HG03108 (cell line): Measurements from ENCODE around the gene TWF2.

Experiments
- ATAC-seq: cut with Tn5 transposase; IDR thresholded peaks from one replicate; pipeline ENCODE4 v1.9.1; 2021; ENCODE audit warnings: moderate library complexity; ENCODE audit not compliant: unreplicated experiment

TWF2 gene

GRCh38 chr3:52259035-52259434 is 20.1 kb upstream of the TWF2 start:
- ATAC-seq: no peak

DNA sequence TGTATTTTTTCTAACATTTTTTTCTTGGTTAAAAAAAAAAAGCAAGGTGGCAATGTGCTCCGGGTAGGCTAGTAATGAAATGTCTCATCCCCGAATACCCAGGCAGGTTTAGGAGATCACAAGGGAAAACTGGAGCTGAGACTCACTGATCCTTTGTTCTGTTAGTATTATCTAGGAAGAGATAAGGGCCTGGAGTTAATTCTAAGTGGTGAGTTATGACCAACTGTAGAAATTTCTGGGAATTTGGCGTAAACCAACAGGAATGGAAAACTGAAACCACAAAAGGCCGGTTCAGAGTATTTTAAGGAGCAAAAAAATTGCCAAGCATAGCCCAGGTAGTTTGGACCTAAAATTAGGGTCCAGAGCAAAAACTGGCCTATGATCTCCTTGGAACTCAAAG is 19.0 kb upstream of the TWF2 start:
- ATAC-seq: no peak

DNA sequence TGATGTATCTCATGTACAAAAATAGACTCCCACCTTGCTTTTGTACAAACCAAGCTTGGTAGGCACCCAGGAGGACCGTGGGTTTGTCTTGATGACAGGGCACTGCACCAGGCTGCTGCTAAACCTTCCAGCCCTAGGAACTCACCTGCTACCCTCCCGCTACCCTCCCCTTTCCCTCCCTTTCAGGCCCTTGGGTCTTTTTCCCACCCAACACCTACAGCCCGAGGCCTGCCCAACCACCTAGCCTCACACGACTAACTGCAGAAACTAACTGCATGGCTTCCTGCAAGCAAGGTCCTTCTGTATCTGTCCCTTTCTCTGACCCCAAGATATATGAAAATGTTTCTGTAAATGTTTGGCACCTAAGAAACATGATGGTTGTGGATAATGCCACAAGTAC is 17.7 kb upstream of the TWF2 start:
- no peak for ATAC-seq

DNA sequence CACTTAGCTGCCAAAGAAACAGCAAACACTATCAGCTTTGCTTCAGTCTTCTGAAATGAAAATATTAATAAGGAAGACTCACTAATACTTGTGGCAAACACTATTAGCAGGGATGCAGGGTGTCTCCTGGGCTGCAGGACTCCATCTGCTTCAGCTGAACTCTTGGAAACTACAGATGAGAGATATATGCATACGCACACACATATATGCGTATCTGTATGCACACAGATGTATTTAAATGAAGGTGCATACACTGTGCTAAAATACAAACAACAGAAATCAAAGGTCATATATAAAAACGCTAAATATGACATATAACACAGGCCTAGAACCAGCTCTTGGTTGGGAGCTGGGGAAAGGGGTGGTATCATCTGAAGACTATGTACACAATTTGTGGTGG is 17.2 kb upstream of the TWF2 start:
- no peak for ATAC-seq

- ATAC-seq: no peak
Observed at GRCh38 chr3:52254608-52255007, 15.7 kb upstream of the TWF2 start.

GRCh38 chr3:52253314-52254304 is 14.7 kb upstream of the TWF2 start:
- ATAC-seq: peak; percentile 87

GRCh38 chr3:52250122-52250521 is 11.2 kb upstream of the TWF2 start:
- no peak for ATAC-seq

- no peak for ATAC-seq
Observed at GRCh38 chr3:52249683-52250082, 10.7 kb upstream of the TWF2 start.

GRCh38 chr3:52248816-52249547 is 10.0 kb upstream of the TWF2 start:
- ATAC-seq: no peak

DNA sequence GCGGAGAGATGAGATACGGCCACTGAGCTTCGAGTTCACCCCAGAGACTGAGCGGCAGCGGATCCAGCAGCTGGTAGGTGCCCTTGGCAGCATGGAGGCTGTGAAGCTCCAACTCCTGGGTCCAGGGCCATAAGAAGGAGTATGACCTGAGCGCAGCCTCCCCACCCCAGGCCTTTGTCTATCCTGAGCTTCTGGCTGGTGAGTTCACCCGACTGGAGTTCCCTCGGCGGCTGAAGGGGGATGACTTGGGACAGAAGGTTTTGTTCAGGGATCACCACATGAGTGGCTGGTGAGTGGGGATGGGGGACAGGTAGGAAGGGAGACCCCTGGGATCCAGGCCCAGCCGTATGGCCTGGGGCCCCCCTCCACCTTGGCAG is 9.2 kb upstream of the TWF2 start:
- ATAC-seq: no peak

- no peak for ATAC-seq
Observed at GRCh38 chr3:52247409-52248164, 8.6 kb upstream of the TWF2 start.

DNA sequence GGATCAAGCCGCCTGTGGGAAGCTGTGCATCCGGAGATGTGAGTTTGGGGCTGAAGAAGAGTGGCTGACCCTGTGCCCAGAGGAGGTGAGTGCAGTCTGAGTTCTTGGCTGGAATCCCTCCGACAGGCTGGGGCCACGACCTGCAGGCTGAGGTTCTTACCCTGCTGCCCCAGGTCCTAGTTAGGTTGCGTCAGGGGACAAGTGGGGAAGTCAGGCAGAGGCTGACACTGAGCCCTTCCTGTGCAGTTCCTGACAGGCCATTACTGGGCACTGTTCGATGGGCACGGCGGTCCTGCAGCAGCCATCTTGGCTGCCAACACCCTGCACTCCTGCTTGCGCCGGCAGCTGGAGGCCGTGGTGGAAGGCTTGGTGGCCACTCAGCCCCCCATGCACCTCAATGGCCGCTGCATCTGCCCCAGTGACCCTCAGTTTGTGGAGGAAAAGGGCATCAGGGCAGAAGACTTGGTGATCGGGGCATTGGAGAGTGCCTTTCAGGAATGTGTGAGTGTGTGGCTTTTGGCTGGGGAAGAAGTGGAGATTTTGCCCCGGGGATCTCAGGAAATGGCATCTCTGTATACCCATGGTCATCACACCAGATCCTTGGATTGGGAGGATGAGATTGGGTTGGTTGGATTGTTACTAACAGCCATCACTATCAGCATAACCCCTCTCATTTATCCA is 7.9 kb upstream of the TWF2 start:
- no peak for ATAC-seq

DNA sequence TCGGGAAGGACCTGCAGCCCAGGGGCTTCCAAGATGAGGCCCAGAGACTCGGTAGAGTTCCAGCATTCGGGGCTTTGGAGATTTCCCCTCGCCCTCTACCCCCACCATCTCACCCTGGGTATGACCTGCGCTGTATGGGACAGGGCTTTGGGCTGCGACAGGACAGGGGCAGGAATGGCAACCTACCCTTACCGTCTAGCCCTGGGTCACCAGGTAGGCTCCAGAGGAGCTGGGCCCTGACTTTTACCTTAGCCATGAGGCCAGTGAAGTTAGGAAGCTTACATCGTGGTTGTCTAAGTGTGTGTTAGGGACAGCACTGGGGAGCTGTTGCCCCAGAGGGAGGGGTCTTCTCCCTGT is 7.3 kb upstream of the TWF2 start:
- ATAC-seq: no peak

GRCh38 chr3:52245322-52246263 is 6.6 kb upstream of the TWF2 start, which contains the start of gene PPM1M:
Gene PPM1M (plus strand): TSS chr3:52245759. CDS start chr3:52245825, 66 bp downstream.
- no peak for ATAC-seq

DNA sequence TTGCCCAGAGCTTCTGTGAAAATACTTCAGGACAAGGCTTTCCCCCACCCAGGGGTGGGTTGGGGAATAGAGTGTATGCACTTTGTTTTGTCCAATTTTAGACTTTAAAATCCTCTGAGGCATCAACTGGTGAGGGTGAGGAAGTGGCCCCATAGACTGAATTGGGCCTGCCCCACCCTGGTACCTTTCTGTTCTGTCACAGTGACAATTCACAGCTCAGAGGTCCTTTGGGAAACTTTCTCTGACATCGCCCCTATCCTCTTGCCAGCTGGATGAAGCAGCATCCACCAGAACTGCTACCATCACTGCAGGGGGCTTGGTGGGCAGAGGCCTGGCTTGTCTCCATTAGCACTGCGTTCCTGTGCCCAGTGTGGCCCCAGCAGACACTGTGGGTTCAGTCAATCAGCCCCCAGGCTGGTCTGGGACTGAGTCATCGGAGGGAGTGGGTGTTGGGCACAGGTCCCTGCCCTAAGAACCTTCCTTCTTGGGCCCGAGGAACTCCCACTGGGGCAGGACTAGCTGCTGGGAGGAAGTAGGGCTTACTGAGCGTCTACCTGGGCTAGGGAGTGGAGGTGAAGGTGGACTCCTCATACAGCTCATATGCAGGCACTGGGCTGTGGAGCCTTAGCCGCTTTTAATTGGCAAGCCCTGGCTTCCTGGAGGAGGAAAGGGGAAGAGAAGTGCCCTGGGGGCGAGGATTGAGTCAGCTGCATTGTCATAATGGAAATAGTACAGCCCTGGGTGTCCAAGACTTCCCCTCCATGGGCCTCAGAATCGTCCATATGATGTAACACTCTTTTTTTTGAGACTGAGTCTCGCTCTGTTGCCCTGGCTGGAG is 5.1 kb upstream of the TWF2 start:
- peak; percentile 22 for ATAC-seq

GRCh38 chr3:52242039-52242438 is 3.1 kb upstream of the TWF2 start:
- no peak for ATAC-seq

GRCh38 chr3:52240886-52241370 is 2.0 kb upstream of the TWF2 start:
- ATAC-seq: no peak

- ATAC-seq: no peak
Observed at GRCh38 chr3:52240059-52240885, 1.3 kb upstream of the TWF2 start.
